ENCODE data around the gene NBPF12. TPM values are rescaled to one million over a fixed set of nuclear protein-coding genes. Genes with fewer than 3 reads are reported as not detected.
"Not testable (repeated sequence)": the region's sequence is repeated elsewhere in the genome, so short reads cannot be mapped to it uniquely, and the experiment has no call there.

NBPF12 gene
- total and polyA plus RNA-seq, 2 donors (not counting 3 experiments of a cell fraction or from before 2014, with no cell fraction given) = 6.3 to 10.7 TPM

DNA sequence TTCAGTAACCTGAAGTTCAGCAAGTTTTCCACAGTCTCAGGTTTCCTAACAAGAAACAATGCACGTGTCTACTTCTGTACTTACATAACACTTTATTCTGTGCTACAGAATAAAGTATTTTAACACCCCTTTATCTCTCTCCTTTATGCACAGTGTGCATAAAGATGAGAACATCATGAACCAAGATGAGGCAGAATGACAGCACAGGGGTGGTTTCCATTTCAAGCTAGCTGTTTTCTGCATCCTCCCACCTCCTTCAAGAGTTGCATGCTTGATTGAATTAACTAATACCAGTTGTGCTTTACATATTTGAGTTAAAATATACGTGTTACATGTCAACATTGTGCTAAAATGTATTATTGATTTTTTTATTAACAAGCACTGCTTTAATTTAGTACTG is 14.0 kb upstream of the NBPF12 start:
- POLR2A ChIA-PET; H4K20me1 ChIP-seq (replicated peaks; ENCODE audit: control insufficient read depth, extremely low read depth, insufficient read depth, low read length); H2AFZ ChIP-seq (ENCODE audit: low read depth, low read length); CTCF ChIA-PET; H3K36me3 ChIP-seq (ENCODE audit: control insufficient read depth in 2 of 2, extremely low read depth in 1 of 2, insufficient read depth in 2 of 2, low read length in 2 of 2); H3K79me2 ChIP-seq (ENCODE audit: control insufficient read depth, insufficient read depth, low read length); H3K4me3 ChIP-seq (replicated peaks in 1 of 3; ENCODE audit: insufficient read depth in 1 of 3, low read depth in 1 of 3, low read length in 3 of 3); intact Hi-C loops (cut with micrococcal nuclease); H3K9ac ChIP-seq (replicated peaks; ENCODE audit: extremely low read depth, insufficient read depth, low read length); H3K27ac ChIP-seq (ENCODE audit: insufficient read depth, low read depth, low read length); FAIRE-seq; H3K4me2 ChIP-seq (ENCODE audit: insufficient read depth, low read length); H3K9me3 ChIP-seq (replicated peaks; ENCODE audit: control insufficient read depth, insufficient read depth, low read length); H3K27me3 ChIP-seq (ENCODE audit: control insufficient read depth in 2 of 2, insufficient read depth in 2 of 2, low read length in 2 of 2); H3K4me1 ChIP-seq (ENCODE audit: control insufficient read depth, extremely low read depth, insufficient read depth, low read length); dilution Hi-C loops (cut with MboI; ENCODE audit: extremely low pct_ligation_motif_present, low sequenced_read_pairs); BruUV-seq (replicated peaks); H3K9me1 ChIP-seq (replicated peaks; ENCODE audit: control insufficient read depth, extremely low read depth, insufficient read depth, low read length); DNase-seq (ENCODE audit: low read depth, low spot score): not testable (repeated sequence)

DNA sequence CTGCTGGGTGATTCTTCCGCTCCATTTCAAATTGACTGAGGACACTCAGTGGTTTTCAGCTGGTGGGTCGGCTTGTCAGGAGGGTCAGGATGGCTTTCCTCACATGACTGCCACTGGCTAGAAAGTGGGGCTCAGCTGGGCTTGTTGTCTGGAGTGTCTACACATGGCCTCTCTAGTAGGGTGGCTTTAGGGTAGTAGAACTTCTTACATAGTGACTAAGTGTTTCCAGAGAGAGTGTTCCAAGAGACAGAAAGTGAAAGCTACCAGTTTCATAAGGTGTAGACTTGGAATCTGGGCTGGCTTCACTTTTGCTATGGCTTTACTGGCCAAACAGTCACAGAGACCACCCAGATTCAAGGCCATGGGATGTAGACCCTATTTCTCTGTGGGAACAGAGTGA is 11.7 kb upstream of the NBPF12 start:
- H3K27ac ChIP-seq (ENCODE audit: insufficient read depth, low read depth, low read length); H3K79me2 ChIP-seq (ENCODE audit: control insufficient read depth, insufficient read depth, low read length); DNase-seq (ENCODE audit: low read depth, low spot score); H3K9me1 ChIP-seq (replicated peaks; ENCODE audit: control insufficient read depth, extremely low read depth, insufficient read depth, low read length); H2AFZ ChIP-seq (ENCODE audit: low read depth, low read length); H3K27me3 ChIP-seq (ENCODE audit: control insufficient read depth in 2 of 2, insufficient read depth in 2 of 2, low read length in 2 of 2); H3K9me3 ChIP-seq (replicated peaks; ENCODE audit: control insufficient read depth, insufficient read depth, low read length); dilution Hi-C loops (cut with MboI; ENCODE audit: extremely low pct_ligation_motif_present, low sequenced_read_pairs); intact Hi-C loops (cut with micrococcal nuclease); POLR2A ChIA-PET; H3K36me3 ChIP-seq (ENCODE audit: control insufficient read depth in 2 of 2, extremely low read depth in 1 of 2, insufficient read depth in 2 of 2, low read length in 2 of 2); H3K4me1 ChIP-seq (ENCODE audit: control insufficient read depth, extremely low read depth, insufficient read depth, low read length); BruUV-seq (replicated peaks); H3K4me2 ChIP-seq (ENCODE audit: insufficient read depth, low read length); H4K20me1 ChIP-seq (replicated peaks; ENCODE audit: control insufficient read depth, extremely low read depth, insufficient read depth, low read length); H3K4me3 ChIP-seq (replicated peaks in 1 of 3; ENCODE audit: insufficient read depth in 1 of 3, low read depth in 1 of 3, low read length in 3 of 3); CTCF ChIA-PET; FAIRE-seq; H3K9ac ChIP-seq (replicated peaks; ENCODE audit: extremely low read depth, insufficient read depth, low read length): not testable (repeated sequence)

DNA sequence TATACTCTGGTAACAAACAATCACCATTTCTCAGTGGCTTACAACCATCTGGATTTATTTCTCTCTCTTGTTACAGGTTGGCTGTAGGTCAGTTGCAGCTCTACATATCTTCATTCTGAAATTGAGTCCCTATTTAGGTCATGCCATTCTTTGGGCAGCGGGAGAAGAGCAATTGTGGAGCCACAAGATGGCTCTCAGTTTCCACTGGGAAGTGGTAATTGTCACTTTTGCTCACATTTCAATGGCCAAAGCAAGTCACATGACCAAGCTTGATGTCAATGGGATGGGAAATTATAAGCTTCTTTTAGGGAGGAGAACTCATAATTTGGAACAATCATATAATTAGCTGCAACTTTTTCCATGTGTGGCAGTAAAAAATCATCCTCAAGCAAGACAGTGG is 7.9 kb upstream of the NBPF12 start:
- POLR2A ChIA-PET; H3K79me2 ChIP-seq (ENCODE audit: control insufficient read depth, insufficient read depth, low read length); dilution Hi-C loops (cut with MboI; ENCODE audit: extremely low pct_ligation_motif_present, low sequenced_read_pairs); H3K4me2 ChIP-seq (ENCODE audit: insufficient read depth, low read length); H3K4me1 ChIP-seq (ENCODE audit: control insufficient read depth, extremely low read depth, insufficient read depth, low read length); H3K9me3 ChIP-seq (replicated peaks; ENCODE audit: control insufficient read depth, insufficient read depth, low read length); BruUV-seq (replicated peaks); H3K9me1 ChIP-seq (replicated peaks; ENCODE audit: control insufficient read depth, extremely low read depth, insufficient read depth, low read length); H3K36me3 ChIP-seq (ENCODE audit: control insufficient read depth in 2 of 2, extremely low read depth in 1 of 2, insufficient read depth in 2 of 2, low read length in 2 of 2); DNase-seq (ENCODE audit: low read depth, low spot score); H3K27ac ChIP-seq (ENCODE audit: insufficient read depth, low read depth, low read length); CTCF ChIA-PET; FAIRE-seq; H2AFZ ChIP-seq (ENCODE audit: low read depth, low read length); intact Hi-C loops (cut with micrococcal nuclease); H3K4me3 ChIP-seq (replicated peaks in 1 of 3; ENCODE audit: insufficient read depth in 1 of 3, low read depth in 1 of 3, low read length in 3 of 3); H4K20me1 ChIP-seq (replicated peaks; ENCODE audit: control insufficient read depth, extremely low read depth, insufficient read depth, low read length); H3K27me3 ChIP-seq (ENCODE audit: control insufficient read depth in 2 of 2, insufficient read depth in 2 of 2, low read length in 2 of 2); H3K9ac ChIP-seq (replicated peaks; ENCODE audit: extremely low read depth, insufficient read depth, low read length): not testable (repeated sequence)

DNA sequence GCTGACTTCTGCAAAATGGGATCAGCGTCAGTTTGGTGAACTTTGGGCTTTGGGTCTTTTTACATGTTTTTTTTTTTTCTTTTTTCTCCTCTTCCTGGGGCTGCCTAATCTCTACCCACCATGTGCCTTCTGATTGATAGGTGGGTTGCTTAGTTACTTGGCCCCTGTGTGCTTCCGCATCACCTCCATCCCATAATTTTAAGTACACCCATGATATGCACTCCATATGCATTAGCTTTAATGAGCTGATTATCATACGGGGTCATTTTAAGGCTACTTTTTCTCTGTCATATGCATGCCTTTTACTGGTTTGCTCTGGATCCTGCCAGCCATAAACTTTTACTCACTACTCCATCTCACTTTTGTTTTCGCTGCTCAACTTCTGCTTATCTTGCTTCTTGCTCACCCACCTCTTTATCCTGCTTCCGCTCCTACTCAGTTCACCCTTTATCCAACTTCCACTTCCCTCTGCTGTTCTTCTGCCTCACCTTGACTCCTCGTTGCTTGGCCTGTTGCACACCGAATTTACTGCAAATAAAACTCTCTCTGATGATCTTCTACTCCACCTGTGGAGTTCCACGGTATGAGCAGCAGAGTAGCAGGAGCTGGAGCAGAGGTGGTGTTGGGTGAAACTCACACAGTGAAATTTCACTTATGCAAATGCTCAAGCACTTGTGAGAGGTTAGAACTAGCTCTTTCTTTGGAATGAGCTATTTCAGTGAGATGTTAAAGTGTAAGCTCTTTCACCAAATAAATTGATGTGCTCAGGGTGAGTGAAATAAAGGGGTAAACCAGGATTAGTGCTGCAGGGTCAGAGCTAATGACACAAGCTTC is 3.5 kb upstream of the NBPF12 start:
- H3K27me3 ChIP-seq (ENCODE audit: control insufficient read depth in 2 of 2, insufficient read depth in 2 of 2, low read length in 2 of 2); H3K4me2 ChIP-seq (ENCODE audit: insufficient read depth, low read length); FAIRE-seq; DNase-seq (ENCODE audit: low read depth, low spot score); H3K9me1 ChIP-seq (replicated peaks; ENCODE audit: control insufficient read depth, extremely low read depth, insufficient read depth, low read length); H3K79me2 ChIP-seq (ENCODE audit: control insufficient read depth, insufficient read depth, low read length); H3K4me3 ChIP-seq (replicated peaks in 1 of 3; ENCODE audit: insufficient read depth in 1 of 3, low read depth in 1 of 3, low read length in 3 of 3); H4K20me1 ChIP-seq (replicated peaks; ENCODE audit: control insufficient read depth, extremely low read depth, insufficient read depth, low read length); H3K27ac ChIP-seq (ENCODE audit: insufficient read depth, low read depth, low read length); dilution Hi-C loops (cut with MboI; ENCODE audit: extremely low pct_ligation_motif_present, low sequenced_read_pairs); BruUV-seq (replicated peaks); H3K9ac ChIP-seq (replicated peaks; ENCODE audit: extremely low read depth, insufficient read depth, low read length); POLR2A ChIA-PET; H2AFZ ChIP-seq (ENCODE audit: low read depth, low read length); H3K4me1 ChIP-seq (ENCODE audit: control insufficient read depth, extremely low read depth, insufficient read depth, low read length); H3K36me3 ChIP-seq (ENCODE audit: control insufficient read depth in 2 of 2, extremely low read depth in 1 of 2, insufficient read depth in 2 of 2, low read length in 2 of 2); intact Hi-C loops (cut with micrococcal nuclease); CTCF ChIA-PET; H3K9me3 ChIP-seq (replicated peaks; ENCODE audit: control insufficient read depth, insufficient read depth, low read length): not testable (repeated sequence)

Data from endothelial cell of umbilical vein (primary cell).